Kidney epithelial cell (primary cell): ENCODE measurements around the gene CCDC73. TPM values are rescaled to one million over a fixed set of nuclear protein-coding genes. Genes with fewer than 3 reads are reported as not detected.
A peak's percentile ranks its signal among the peaks of the same experiment; 100 is the strongest.

Experiments used
- DNase-seq: peaks from one replicate; pipeline ENCODE4 v3.0.0-alpha.2; 2010; ENCODE audit warnings: low read depth
- H3K27me3 ChIP-seq: 2 replicates; pipeline ENCODE4 v1.6.0; 2011; ENCODE audit warnings: low read length; ENCODE audit not compliant: control insufficient read depth, insufficient read depth
- H3K36me3 ChIP-seq: 2 replicates; pipeline ENCODE4 v1.5.1; 2011; ENCODE audit warnings: low read length; ENCODE audit not compliant: control insufficient read depth, insufficient read depth
- H3K4me3 ChIP-seq: 2 replicates; pipeline ENCODE4 v1.5.1; 2011; ENCODE audit warnings: low read depth, mild to moderate bottlenecking, control low read depth, low read length
- total RNA-seq: library from RNA; depleted of rRNA; stranded (reverse); fragments of >200 nt; gene quantifications from 2 replicates; pipeline ENCODE4 v1.2.3, GENCODE V29; 2015
- TF ChIP-seq, protein P1 (sequence below): IDR thresholded peaks from 2 replicates; pipeline ENCODE4 v1.5.1; 2011; ENCODE audit warnings: mild to moderate bottlenecking, moderate library complexity, low read length, control low read depth, inconsistent platforms; ENCODE audit not compliant: insufficient read depth, poor library complexity, severe bottlenecking

CCDC73 gene
- total RNA-seq, 1 donor from 2014 or later, result not detected

DNA sequence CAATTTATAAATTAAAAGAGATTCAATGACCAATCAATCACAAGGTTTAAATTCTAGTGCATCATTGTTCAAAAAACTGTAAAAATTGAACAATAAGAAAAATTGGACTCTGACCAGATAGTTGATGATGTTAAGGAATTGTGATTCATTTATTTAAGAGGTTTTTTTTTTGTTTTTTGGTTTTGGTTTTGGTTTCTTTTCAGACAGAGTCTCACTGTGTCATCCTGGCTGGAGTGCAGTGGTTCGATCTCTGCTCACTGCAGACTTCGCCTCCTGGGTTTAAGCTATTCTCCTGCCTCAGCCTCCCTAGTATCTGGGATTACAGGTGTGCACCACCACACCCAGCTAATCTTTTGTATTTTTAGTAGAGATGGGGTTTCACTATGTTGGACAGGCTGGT, 227.9 kb downstream of the CCDC73 start:
- no peaks in the 10 kb centered on the region for H3K36me3 ChIP-seq
- no peaks in the 10 kb centered on the region for H3K27me3 ChIP-seq
- H3K4me3 ChIP-seq, result no peak overlapping the region
- DNase-seq, result no peak
- TF ChIP-seq, protein P1, sequence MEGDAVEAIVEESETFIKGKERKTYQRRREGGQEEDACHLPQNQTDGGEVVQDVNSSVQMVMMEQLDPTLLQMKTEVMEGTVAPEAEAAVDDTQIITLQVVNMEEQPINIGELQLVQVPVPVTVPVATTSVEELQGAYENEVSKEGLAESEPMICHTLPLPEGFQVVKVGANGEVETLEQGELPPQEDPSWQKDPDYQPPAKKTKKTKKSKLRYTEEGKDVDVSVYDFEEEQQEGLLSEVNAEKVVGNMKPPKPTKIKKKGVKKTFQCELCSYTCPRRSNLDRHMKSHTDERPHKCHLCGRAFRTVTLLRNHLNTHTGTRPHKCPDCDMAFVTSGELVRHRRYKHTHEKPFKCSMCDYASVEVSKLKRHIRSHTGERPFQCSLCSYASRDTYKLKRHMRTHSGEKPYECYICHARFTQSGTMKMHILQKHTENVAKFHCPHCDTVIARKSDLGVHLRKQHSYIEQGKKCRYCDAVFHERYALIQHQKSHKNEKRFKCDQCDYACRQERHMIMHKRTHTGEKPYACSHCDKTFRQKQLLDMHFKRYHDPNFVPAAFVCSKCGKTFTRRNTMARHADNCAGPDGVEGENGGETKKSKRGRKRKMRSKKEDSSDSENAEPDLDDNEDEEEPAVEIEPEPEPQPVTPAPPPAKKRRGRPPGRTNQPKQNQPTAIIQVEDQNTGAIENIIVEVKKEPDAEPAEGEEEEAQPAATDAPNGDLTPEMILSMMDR, result no peak

DNA sequence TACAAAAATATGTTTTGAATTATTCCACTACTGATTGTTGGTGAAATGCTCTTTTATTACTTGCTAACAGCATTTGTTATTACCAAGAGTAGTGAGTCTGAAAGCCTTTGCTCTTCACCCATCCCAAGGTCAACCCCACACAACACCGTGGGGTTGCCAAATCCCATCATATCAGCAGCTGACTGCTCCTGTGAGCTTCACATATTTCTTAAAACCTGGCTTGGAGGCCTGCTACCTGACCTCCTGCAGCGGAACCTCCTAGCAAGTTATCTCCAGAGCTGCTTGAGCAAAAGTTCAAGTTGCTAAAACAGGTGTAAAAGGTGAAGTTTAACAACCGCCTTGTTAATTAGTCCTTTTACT, 230.9 kb downstream of the CCDC73 start:
- TF ChIP-seq, protein P1, result no peak
- no peaks in the 10 kb centered on the region for H3K36me3 ChIP-seq
- no peaks in the 10 kb centered on the region for H3K27me3 ChIP-seq
- no peak overlapping the region for H3K4me3 ChIP-seq
- DNase-seq, result no peak

DNA sequence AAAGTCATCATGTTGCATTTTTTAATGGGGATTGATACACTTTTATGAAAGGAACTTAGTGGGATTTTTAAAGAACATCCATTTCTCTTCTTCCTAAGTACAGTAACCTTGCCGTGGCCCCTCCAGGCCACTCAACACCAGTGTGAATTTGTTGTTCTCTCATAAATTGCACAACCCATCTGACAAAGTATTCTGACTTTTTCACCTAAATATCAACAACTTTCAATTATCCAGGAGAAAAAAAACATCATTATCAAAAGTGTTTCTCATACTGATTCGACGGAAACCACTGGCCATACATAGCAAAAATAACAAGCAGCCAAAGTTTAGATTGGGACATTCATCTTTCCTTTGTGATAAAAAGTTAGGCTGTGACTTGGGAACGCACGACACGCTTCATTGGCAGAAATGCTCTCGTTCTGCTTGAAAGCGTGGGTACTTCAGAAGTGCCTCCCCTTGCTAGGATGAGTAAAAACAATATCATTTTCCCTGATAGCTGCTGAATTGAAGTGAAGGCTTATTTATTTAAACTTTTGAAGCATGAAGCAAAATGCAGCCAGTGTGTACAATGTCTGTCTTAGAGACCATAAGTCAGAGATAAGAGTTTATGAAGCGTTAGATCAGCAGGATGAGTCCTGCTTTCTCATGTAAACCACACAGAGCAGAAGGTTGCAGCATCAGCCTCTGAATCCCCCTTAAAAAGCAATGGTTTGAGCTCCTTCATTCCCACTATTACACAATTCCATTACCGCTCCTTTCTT, 231.4 kb downstream of the CCDC73 start:
- no peak overlapping the region for H3K4me3 ChIP-seq
- peak; percentile 78 for DNase-seq

DNA sequence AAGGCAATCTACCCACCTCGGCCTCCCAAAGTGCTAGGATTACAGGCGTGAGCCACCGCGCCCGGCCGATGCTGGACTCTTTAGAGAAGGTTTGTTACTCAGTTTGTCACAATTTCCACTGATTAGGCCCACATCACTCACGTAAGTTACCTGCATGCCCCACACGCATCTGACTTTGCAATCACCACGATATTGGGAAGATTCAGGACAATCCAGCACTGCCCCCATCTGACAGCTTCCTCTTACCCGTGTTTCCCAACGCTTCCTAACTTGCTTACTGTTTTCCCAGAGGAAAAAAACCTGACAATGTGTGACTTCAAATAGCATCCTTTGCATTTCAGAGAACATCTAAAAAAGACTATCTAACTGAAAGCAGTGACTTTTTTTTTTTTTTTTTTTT, 232.6 kb downstream of the CCDC73 start:
- TF ChIP-seq, protein P1, result no peak
- H3K36me3 ChIP-seq, result no peaks in the 10 kb centered on the region
- H3K4me3 ChIP-seq, result no peak overlapping the region
- DNase-seq, result no peak
- H3K27me3 ChIP-seq, result no peaks in the 10 kb centered on the region

More for the DNA sequence above, 231.4 kb downstream of the CCDC73 start:
- Histone ChIP-seq H3K27me3 (no peaks in the 10 kb centered on the region), H3K36me3 (no peaks in the 10 kb centered on the region)
- TF ChIP-seq, protein P1, result no peak

DNA sequence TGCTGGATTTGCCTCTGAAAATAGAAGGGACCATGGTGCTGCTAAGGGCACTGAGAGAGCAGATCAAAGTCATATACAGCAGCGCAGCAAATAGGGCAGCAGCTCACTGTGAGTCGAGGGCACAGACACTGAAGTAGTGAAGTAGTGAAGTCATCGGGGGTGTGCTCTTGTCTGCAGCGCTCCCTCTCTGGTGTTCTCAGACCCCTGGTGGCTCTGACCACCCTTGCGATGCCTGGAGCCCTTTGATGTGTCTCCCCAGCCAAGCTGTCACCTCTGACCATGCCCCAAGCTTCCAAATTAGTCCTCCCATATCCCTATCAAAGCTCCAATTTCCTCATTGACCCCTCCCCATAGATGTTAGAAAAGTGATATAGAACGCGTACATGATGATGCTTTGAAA, 238.6 kb downstream of the CCDC73 start:
- H3K4me3 ChIP-seq, result no peak overlapping the region
- DNase-seq, result no peak
- TF ChIP-seq, protein P1, result no peak
- H3K27me3 ChIP-seq, result no peaks in the 10 kb centered on the region
- H3K36me3 ChIP-seq, result no peaks in the 10 kb centered on the region

DNA sequence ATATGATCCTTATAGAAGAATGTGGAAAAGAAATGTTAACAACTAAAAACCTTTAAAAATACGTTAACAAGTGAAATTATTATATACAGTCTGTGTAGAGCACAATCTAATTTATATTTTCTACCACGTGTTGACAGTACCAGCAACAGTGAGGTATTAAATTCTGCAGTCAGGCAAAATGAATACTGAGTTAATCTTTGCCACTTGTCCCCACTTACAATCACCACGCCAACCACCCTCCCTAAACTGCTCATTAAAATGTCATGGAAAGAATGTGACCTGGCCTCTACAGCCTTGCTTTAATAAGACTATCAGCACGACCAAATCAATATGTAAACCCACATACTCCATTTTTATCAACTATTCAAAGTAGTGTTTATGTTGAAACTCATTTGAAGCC, 239.4 kb downstream of the CCDC73 start:
- TF ChIP-seq, protein P1, result no peak
- Histone ChIP-seq H3K4me3 (no peak overlapping the region), H3K27me3 (peaks cover 2% of the 10 kb centered on the region), H3K36me3 (no peaks in the 10 kb centered on the region)
- DNase-seq, result no peak
